WTC11 (cell line): ENCODE results near the gene EPS8L2. TPM values are rescaled to one million over a fixed set of nuclear protein-coding genes. Genes with fewer than 3 reads are reported as not detected.

Source experiments
- ATAC-seq: fragments of 200-7000 bp; cut with Tn5 transposase; 2 replicates; pipeline ENCODE4 v1.10.0; 2021; ENCODE audit warnings: mild to moderate bottlenecking, moderate library complexity
- CTCF ChIA-PET: fragments of 300-600 bp; sonication (Branson Sonifier 250); formaldehyde crosslinking; loops from one replicate; lab custom pipeline; 2021; ENCODE audit warnings: antibody characterized with exemption; lab: Charles Lee
- POLR2A ChIA-PET: fragments of 350-600 bp; sonication (Branson Sonifier 250); formaldehyde crosslinking; loops from one replicate; lab custom pipeline; 2021; ENCODE audit warnings: antibody characterized with exemption; lab: Charles Lee
- DNase-seq: peaks from one replicate; pipeline ENCODE4 v3.0.0; 2021; ENCODE audit warnings: low spot score
- H3K27ac Mint-ChIP-seq: 2 replicates; pipeline ENCODE4 v1.8.0; 2021; ENCODE audit warnings: mixed read lengths
- H3K27me3 Mint-ChIP-seq: 2 replicates; pipeline ENCODE4 v1.8.0; 2021; ENCODE audit warnings: low read depth, mild to moderate bottlenecking, moderate library complexity, mixed read lengths
- H3K36me3 Mint-ChIP-seq: 2 replicates; pipeline ENCODE4 v1.8.0; 2021; ENCODE audit warnings: mixed read lengths
- H3K4me1 Mint-ChIP-seq: 2 replicates; pipeline ENCODE4 v1.8.0; 2022; ENCODE audit warnings: mixed read lengths
- H3K4me3 Mint-ChIP-seq: 2 replicates; pipeline ENCODE4 v1.8.0; 2021; ENCODE audit warnings: mild to moderate bottlenecking, moderate library complexity, mixed read lengths
- H3K9me3 Mint-ChIP-seq: 2 replicates; pipeline ENCODE4 v1.8.0; 2021; ENCODE audit warnings: mixed read lengths
- CTCF ChIP-seq: fragments of 200-600 bp; IDR thresholded peaks from 2 replicates; pipeline ENCODE4 v1.8.0; 2022; ENCODE audit warnings: antibody characterized with exemption
- E2F1 ChIP-seq: sonication (generic); formaldehyde crosslinking; IDR thresholded peaks from 2 replicates; pipeline ENCODE4 v1.8.0; 2022; ENCODE audit warnings: mild to moderate bottlenecking, missing genetic modification reagents
- GTF2I ChIP-seq: fragments of 250-450 bp; sonication (Bioruptor Pico); conservative IDR thresholded peaks from 2 replicates; pipeline ENCODE4 v1.4.0; 2021; ENCODE audit warnings: mild to moderate bottlenecking
- NFYB ChIP-seq: sonication (generic); formaldehyde crosslinking; conservative IDR thresholded peaks from 2 replicates; pipeline ENCODE4 v1.8.0; 2022; ENCODE audit warnings: low read depth, missing genetic modification reagents
- PRDM15 ChIP-seq: sonication (generic); formaldehyde crosslinking; IDR thresholded peaks from 2 replicates; pipeline ENCODE4 v1.8.0; 2022; ENCODE audit warnings: missing genetic modification reagents
- SMAD4 ChIP-seq: sonication (generic); formaldehyde crosslinking; IDR thresholded peaks from 2 replicates; pipeline ENCODE4 v1.8.0; 2022; ENCODE audit warnings: mild to moderate bottlenecking, missing genetic modification reagents
- ZBTB43 ChIP-seq: sonication (generic); formaldehyde crosslinking; IDR thresholded peaks from 2 replicates; pipeline ENCODE4 v1.8.1; 2023; ENCODE audit warnings: mild to moderate bottlenecking, missing genetic modification reagents
- ZNF121 ChIP-seq: sonication (generic); formaldehyde crosslinking; IDR thresholded peaks from 2 replicates; pipeline ENCODE4 v1.8.0; 2023; ENCODE audit warnings: missing genetic modification reagents
- ZNF138 ChIP-seq: sonication (generic); formaldehyde crosslinking; conservative IDR thresholded peaks from 2 replicates; pipeline ENCODE4 v1.8.1; 2022; ENCODE audit warnings: mild to moderate bottlenecking, moderate library complexity, missing genetic modification reagents
- ZNF425 ChIP-seq: fragments of 250-450 bp; sonication (Bioruptor Pico); conservative IDR thresholded peaks from 2 replicates; pipeline ENCODE4 v1.9.0; 2021; ENCODE audit warnings: mild to moderate bottlenecking
- ZSCAN18 ChIP-seq: fragments of 250-450 bp; sonication (Bioruptor Pico); IDR thresholded peaks from 2 replicates; pipeline ENCODE4 v2.1.2; 2022; ENCODE audit warnings: mild to moderate bottlenecking, moderate library complexity
- total RNA-seq: library from RNA; stranded (reverse); gene quantifications from 3 replicates; pipeline ENCODE4 v1.2.3, GENCODE V29; 2021

Gene EPS8L2
- total RNA-seq, 1 experiment from 2014 or later, result 51.6 TPM

- Mint-ChIP-seq H3K4me3 (no peak overlapping the region), H3K4me1 (peaks cover 12% of the 10 kb centered on the region), H3K27me3 (no peaks in the 10 kb centered on the region), H3K36me3 (peaks cover 34% of the 10 kb centered on the region), H3K9me3 (no peaks in the 10 kb centered on the region), H3K27ac (no peak overlapping the region; the same call in 1 of the 2 replicates)
- no peak for DNase-seq
- CTCF ChIA-PET, result interaction anchor here (7.1 kb wide), 1 partner anchor 40 kb away, joined by 94 read pairs; no protein-coding TSS in a partner anchor
- POLR2A ChIA-PET, result no interaction called here
- no peak for ATAC-seq
- no peak for TF ChIP-seq ZSCAN18 (CRISPR knock-in tag)
- peak; percentile 56; the same call in 1 of the 2 replicates for TF ChIP-seq ZNF121
Observed at GRCh38 chr11:766936-767210, 60.8 kb downstream of the EPS8L2 start.

GRCh38 chr11:767238-767637, 61.2 kb downstream of the EPS8L2 start:
- Mint-ChIP-seq H3K36me3 (peaks cover 32% of the 10 kb centered on the region), H3K9me3 (no peaks in the 10 kb centered on the region), H3K27me3 (no peaks in the 10 kb centered on the region), H3K4me3 (no peak overlapping the region), H3K27ac (no peak overlapping the region), H3K4me1 (peaks cover 11% of the 10 kb centered on the region)
- no peak for DNase-seq
- ChIA-PET CTCF (interaction anchor here (7.1 kb wide), 1 partner anchor 41 kb away, joined by 94 read pairs; no protein-coding TSS in a partner anchor), POLR2A (no interaction called here)
- no peak for TF ChIP-seq GTF2I
- no peak for TF ChIP-seq CTCF
- TF ChIP-seq NFYB (CRISPR knock-in tag), result no peak
- TF ChIP-seq PRDM15 (CRISPR knock-in tag), result no peak
- no peak for TF ChIP-seq ZBTB43 (CRISPR knock-in tag)
- TF ChIP-seq SMAD4 (CRISPR knock-in tag), result no peak
- no peak for TF ChIP-seq ZNF425
- no peak for TF ChIP-seq ZNF138 (CRISPR knock-in tag)
- TF ChIP-seq E2F1 (CRISPR knock-in tag), result no peak
- ATAC-seq, result no peak
